Ovary (tissue), 10 donors: ENCODE results near the gene PRR15L. TPM values are rescaled to one million over a fixed set of nuclear protein-coding genes. Genes with fewer than 3 reads are reported as not detected.

ENCODE experiments used
- DNase-seq, 5 donors: peaks; one replicate each; pipeline ENCODE4 v3.0.0-alpha.2; 2019 to 2020
- H3K27ac ChIP-seq, 2 donors: fragments of 200-600 bp; one replicate each; pipeline versions ENCODE4 v1.5.1 to v1.8.0; 2019 to 2022
- H3K27me3 ChIP-seq: fragments of 200-600 bp; one replicate; pipeline ENCODE4 v1.8.0; 2022
- H3K36me3 ChIP-seq: fragments of 200-600 bp; sonication (generic); one replicate; pipeline ENCODE4 v1.5.1; 2019
- H3K4me1 ChIP-seq: one replicate; pipeline ENCODE4 v1.8.1; 2013; ENCODE audit warnings: mild to moderate bottlenecking, moderate library complexity; ENCODE audit not compliant: insufficient read depth
- H3K4me3 ChIP-seq: fragments of 200-600 bp; sonication (generic); one replicate; pipeline ENCODE4 v1.5.1; 2017
- H3K9me3 ChIP-seq, 2 donors: fragments of 200-600 bp in 1 of 2; sonication (generic) in 1 of 2; one replicate each; pipeline versions ENCODE4 v1.5.1 to v1.8.1; 2013 to 2019; ENCODE audit warnings: mild to moderate bottlenecking in 1 of 2, moderate library complexity in 1 of 2
- CTCF ChIP-seq, 3 donors: fragments of 450-650 bp in 2 of 3; fragments of 200-600 bp in 1 of 3; IDR thresholded peaks; one replicate each; pipeline versions ENCODE4 v1.5.1 to v1.8.0; 2016 to 2022; ENCODE audit warnings: antibody characterized with exemption in 3 of 3, mild to moderate bottlenecking in 1 of 3
- EP300 ChIP-seq: sonication (generic); formaldehyde crosslinking; IDR thresholded peaks from one replicate; pipeline ENCODE4 v1.6.1; 2017; ENCODE audit warnings: antibody characterized with exemption
- POLR2A ChIP-seq: fragments of 450-650 bp; IDR thresholded peaks from one replicate; pipeline ENCODE4 v1.6.1; 2017; ENCODE audit warnings: antibody characterized with exemption, mild to moderate bottlenecking, moderate library complexity
- WGBS, 3 donors: extraction: QIAGEN DNeasy Blood & Tissue Kit in 1 of 3; methylation state at CpG; one replicate each; pipeline versions ENCODE4 v1.1.5 to v1.1.7; 2013 to 2017; 5-methylcytosine and 5-hydroxymethylcytosine counted together
- intact Hi-C, 4 donors: fragments of 100-400 bp; cut with DNase I; formaldehyde crosslinking; loops; one replicate each; pipeline versions ENCODE4 v1.11.0 to v1.15.1; 2022 to 2023
- long read RNA-seq, 3 donors: library from polyadenylated mRNA in 2 of 3; unstranded in 2 of 3; transcript quantifications; one replicate each; pipeline ENCODE4 v2.0.0 and lab custom pipeline, GENCODE V29; 2021 to 2026
- polyA plus RNA-seq, 2 donors: library from polyadenylated mRNA; stranded (reverse); fragments of 200-250 nt in 1 of 2; fragments of 350-450 nt in 1 of 2; fragmentation: Illumina TruSeq in 1 of 2; extraction: RNeasy Lipid Tissue Mini Kit (QIAGEN cat#74804) in 1 of 2; gene quantifications; one replicate each; pipeline ENCODE4 v1.2.3, GENCODE V29; 2013 to 2014
- total RNA-seq, 7 donors: library from RNA; depleted of rRNA in 2 of 7; stranded (reverse); fragments of >200 nt in 2 of 7; fragmentation: NEBNext Ultra II Directional in 3 of 7; extraction: Animal tissue kit (Norgen Biotek cat#: 25700) in 3 of 7; gene quantifications; one replicate each; pipeline versions ENCODE4 v1.1.0 to v1.2.4, GENCODE V29; 2016 to 2023
- donor health status: DM: no; HTN: no; CAD: no; lungs with moderate emphysema.
- donor health status: DM: no; HTN: no; CAD: no.
- donor health status: Bipolar disorder and iron deficiency.
- donor health status: DM: yes; HTN: yes; CAD: no.
- donor health status: DM: no; HTN: no; CAD: no.
- donor health status: DM: yes; HTN: yes; CAD: no.

PRR15L gene, protein sequence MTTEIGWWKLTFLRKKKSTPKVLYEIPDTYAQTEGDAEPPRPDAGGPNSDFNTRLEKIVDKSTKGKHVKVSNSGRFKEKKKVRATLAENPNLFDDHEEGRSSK
- total RNA-seq (10 to 100 TPM in 1 of 7 donors, 1 to 10 TPM in 1, under 1 TPM in 5; 0.18 to 22.3 (median 0.82) TPM), polyA plus RNA-seq (under 1 TPM; 0.16 to 0.35 TPM)
- long read RNA-seq, donor 1, partial matches to known transcripts: 0 of 1 reads
- long read RNA-seq, donor 1, other reads (novel, unspliced or antisense): 1 of 1 reads
- long read RNA-seq, donor 2: 0 reads
- long read RNA-seq, donor 3, partial matches to known transcripts: 0 of 1 reads
- long read RNA-seq, donor 3, other reads (novel, unspliced or antisense): 1 of 1 reads

GRCh38 chr17:47957591-47958490 lies at the start of gene PRR15L:
TSS of gene PRR15L (minus strand) at chr17:47957883. CDS start at chr17:47953234, 4,649 bp downstream.
- H3K27ac ChIP-seq: no peak within 1 kb of the TSS
- 51 to 61% (median 57%) methylated on average over 16 of the region's 16 CpGs for WGBS, 3 donors

GRCh38 chr17:48006936-48007709 lies 49.4 kb upstream of the PRR15L start:
- Histone ChIP-seq H3K4me1 (no peaks in the 10 kb centered on the region), H3K27me3 (no peaks in the 10 kb centered on the region), H3K36me3 (no peaks in the 10 kb centered on the region), H3K9me3 (no peaks in the 10 kb centered on the region), H3K27ac (no peak overlapping the region), H3K4me3 (no peak overlapping the region)
- intact Hi-C loops: no loop called here
- DNase-seq: no peak
- TF ChIP-seq POLR2A (no peak), CTCF (IDR thresholded peaks at IDR 0.05) (no peak), EP300 (no peak)
- 87 to 93% (median 88%) methylated on average over 12 of the region's 12 CpGs for WGBS, 3 donors

More at GRCh38 chr17:47957591-47958490, at the start of gene PRR15L:
- no peak for DNase-seq
- TF ChIP-seq CTCF (IDR thresholded peaks at IDR 0.05) (no peak), EP300 (no peak), POLR2A (no peak)
- Histone ChIP-seq H3K36me3 (no peaks in the 10 kb centered on the region), H3K9me3 (no peaks in the 10 kb centered on the region), H3K4me1 (no peaks in the 10 kb centered on the region), H3K27me3 (no peaks in the 10 kb centered on the region), H3K4me3 (peak within 1 kb of the TSS; percentile 16)
- intact Hi-C loops: loop anchor here in 1 of 4 donors (10.0 kb wide), 1 partner anchor 113 kb away; the partner anchor contains the start of gene SCRN2

GRCh38 chr17:48004983-48005382 lies 47.3 kb upstream of the PRR15L start:
- no peak overlapping the region for H3K27ac ChIP-seq
- H3K27me3 ChIP-seq: no peaks in the 10 kb centered on the region
- WGBS, 3 donors: 46 to 51% (median 48%) methylated on average over 3 of the region's 3 CpGs
- no peak overlapping the region for H3K4me3 ChIP-seq
- intact Hi-C loops: no loop called here
- H3K36me3 ChIP-seq: no peaks in the 10 kb centered on the region
- no peaks in the 10 kb centered on the region for H3K4me1 ChIP-seq
- TF ChIP-seq POLR2A: no peak
- no peak for TF ChIP-seq EP300
- TF ChIP-seq CTCF (IDR thresholded peaks at IDR 0.05): no peak
- no peak for DNase-seq
- H3K9me3 ChIP-seq: no peaks in the 10 kb centered on the region
